Upper lobe of right lung (tissue), 1 donor: ENCODE data around the gene ITGB7. TPM values are rescaled to one million over a fixed set of nuclear protein-coding genes. Genes with fewer than 3 reads are reported as not detected.
"Not testable (repeated sequence)": the region's sequence is repeated elsewhere in the genome, so short reads cannot be mapped to it uniquely, and the experiment has no call there.

Source experiments
- ATAC-seq: fragments of 200-7000 bp; cut with Tn5 transposase; one replicate; pipeline ENCODE4 v1.9.1; 2020; ENCODE audit warnings: mild to moderate bottlenecking, moderate library complexity
- DNase-seq: peaks from one replicate; pipeline ENCODE4 v3.0.0-alpha.2; 2020
- H3K27ac ChIP-seq: fragments of 200-600 bp; one replicate; pipeline ENCODE4 v1.8.0; 2022
- H3K27me3 ChIP-seq: fragments of 200-600 bp; one replicate; pipeline ENCODE4 v1.8.0; 2022; ENCODE audit warnings: mild to moderate bottlenecking
- H3K36me3 ChIP-seq: fragments of 200-600 bp; one replicate; pipeline ENCODE4 v1.8.0; 2022
- H3K4me1 ChIP-seq: fragments of 200-600 bp; one replicate; pipeline ENCODE4 v1.8.0; 2022
- H3K4me3 ChIP-seq: fragments of 200-600 bp; one replicate; pipeline ENCODE4 v1.8.0; 2022; ENCODE audit warnings: mild to moderate bottlenecking
- H3K9me3 ChIP-seq: fragments of 200-600 bp; one replicate; pipeline ENCODE4 v1.8.0; 2022
- intact Hi-C: fragments of 100-400 bp; cut with DNase I; formaldehyde crosslinking; loops from one replicate; pipeline ENCODE4 v1.11.0; 2022
- total RNA-seq: library from RNA; stranded (reverse); fragmentation: NEBNext Ultra II Directional; extraction: Animal tissue kit (Norgen Biotek cat#: 25700); gene quantifications from one replicate; pipeline ENCODE4 v1.2.1, GENCODE V29; 2021
- TF ChIP-seq, protein P1 (sequence below): fragments of 200-600 bp; IDR thresholded peaks from one replicate; pipeline ENCODE4 v1.8.0; 2022; ENCODE audit warnings: antibody characterized with exemption
- donor health status: DM: no; HTN: yes; CAD: no; lungs with severe emphysema.

ITGB7 gene
- total RNA-seq, 1 donor from 2014 or later = 7.7 TPM

DNA sequence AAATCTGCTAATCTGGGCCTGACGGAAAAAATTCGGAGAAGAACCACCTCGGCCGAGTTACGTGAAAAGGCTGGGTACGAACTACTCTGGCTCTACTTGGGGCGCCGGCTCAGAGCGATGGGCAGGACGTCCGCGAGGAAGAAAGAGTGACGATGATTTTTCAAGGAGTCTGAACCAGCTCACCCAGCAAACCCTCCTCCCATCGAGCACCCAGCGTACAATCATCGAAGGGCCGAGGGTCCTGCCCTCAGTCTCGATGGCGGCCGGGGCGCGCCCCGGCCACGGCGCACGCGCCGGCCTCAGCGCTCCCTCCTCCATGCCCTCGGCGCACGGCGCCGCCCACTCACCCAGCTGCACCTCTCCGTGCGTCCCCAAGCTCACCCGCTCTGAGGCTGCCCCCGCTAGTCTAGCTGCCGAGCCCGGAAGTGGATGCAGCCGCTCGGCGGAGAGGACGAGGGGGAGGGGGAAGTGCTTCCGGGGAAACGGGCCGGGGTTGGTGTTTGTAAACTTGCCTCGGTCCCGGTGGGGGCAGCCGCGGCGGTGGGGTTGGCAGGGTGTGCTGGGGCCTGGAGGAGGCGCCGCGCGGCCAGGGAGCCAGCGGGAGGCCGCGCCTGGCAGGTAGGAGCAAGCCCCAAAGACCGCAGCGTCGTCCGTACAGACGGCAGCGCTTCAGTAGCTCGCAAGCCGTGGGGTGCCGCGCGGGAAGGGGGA lies 26.7 kb downstream of the ITGB7 start, which contains the start of the genes CSAD and ZNF740:
CSAD (minus strand) TSS at position 706 of the 711 bp plus-strand sequence. CDS start 7,455 bp downstream, outside the sequence.
ZNF740 (plus strand) TSS at position 503 of the 711 bp plus-strand sequence. CDS start 1,262 bp downstream, outside the sequence.
- Histone ChIP-seq H3K9me3 (no peaks in the 10 kb centered on the region), H3K4me1 (peaks cover 32% of the 10 kb centered on the region), H3K36me3 (peaks cover 33% of the 10 kb centered on the region), H3K27me3 (no peaks in the 10 kb centered on the region), H3K4me3 (peak within 1 kb of the TSS; percentile 74), H3K27ac (peak within 1 kb of the TSS; percentile 93)
- peak; percentile 99 for DNase-seq
- peak; percentile 98 for ATAC-seq
- TF ChIP-seq, protein P1, sequence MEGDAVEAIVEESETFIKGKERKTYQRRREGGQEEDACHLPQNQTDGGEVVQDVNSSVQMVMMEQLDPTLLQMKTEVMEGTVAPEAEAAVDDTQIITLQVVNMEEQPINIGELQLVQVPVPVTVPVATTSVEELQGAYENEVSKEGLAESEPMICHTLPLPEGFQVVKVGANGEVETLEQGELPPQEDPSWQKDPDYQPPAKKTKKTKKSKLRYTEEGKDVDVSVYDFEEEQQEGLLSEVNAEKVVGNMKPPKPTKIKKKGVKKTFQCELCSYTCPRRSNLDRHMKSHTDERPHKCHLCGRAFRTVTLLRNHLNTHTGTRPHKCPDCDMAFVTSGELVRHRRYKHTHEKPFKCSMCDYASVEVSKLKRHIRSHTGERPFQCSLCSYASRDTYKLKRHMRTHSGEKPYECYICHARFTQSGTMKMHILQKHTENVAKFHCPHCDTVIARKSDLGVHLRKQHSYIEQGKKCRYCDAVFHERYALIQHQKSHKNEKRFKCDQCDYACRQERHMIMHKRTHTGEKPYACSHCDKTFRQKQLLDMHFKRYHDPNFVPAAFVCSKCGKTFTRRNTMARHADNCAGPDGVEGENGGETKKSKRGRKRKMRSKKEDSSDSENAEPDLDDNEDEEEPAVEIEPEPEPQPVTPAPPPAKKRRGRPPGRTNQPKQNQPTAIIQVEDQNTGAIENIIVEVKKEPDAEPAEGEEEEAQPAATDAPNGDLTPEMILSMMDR = no peak
- intact Hi-C loops = no loop called here

DNA sequence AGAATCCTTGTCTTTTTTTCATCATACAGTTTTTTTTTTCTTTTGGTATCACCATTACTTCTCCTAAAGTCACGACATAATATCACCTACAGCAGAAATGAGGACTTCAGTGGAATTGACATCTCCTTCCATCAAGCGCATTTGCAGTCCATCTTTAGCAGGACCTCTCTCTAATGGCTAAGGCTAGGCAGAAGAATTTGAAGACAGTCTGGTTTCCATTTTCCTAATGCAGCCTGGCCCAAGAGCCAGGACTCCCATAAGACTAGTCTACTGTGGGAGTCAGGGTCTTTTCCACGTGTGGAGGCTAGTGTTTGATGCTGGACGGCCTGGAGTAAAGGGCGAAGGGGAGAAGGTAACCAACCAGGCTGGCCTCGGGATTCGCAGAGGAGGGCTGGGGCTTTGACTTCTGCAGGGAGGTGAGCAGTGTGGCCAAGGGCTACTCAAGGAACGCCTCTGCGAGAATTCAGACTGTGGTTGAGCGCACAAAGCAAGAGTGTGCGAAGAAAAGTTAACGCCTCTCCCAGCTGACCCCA lies 27.3 kb downstream of the ITGB7 start:
- Histone ChIP-seq H3K27me3 (no peaks in the 10 kb centered on the region), H3K4me3 (peak overlapping the region; percentile 74), H3K27ac (peak overlapping the region; percentile 93), H3K4me1 (peaks cover 26% of the 10 kb centered on the region), H3K9me3 (no peaks in the 10 kb centered on the region), H3K36me3 (peaks cover 27% of the 10 kb centered on the region)
- TF ChIP-seq, protein P1 = no peak
- peak; percentile 5 for ATAC-seq
- intact Hi-C loops = no loop called here
- no peak for DNase-seq

DNA sequence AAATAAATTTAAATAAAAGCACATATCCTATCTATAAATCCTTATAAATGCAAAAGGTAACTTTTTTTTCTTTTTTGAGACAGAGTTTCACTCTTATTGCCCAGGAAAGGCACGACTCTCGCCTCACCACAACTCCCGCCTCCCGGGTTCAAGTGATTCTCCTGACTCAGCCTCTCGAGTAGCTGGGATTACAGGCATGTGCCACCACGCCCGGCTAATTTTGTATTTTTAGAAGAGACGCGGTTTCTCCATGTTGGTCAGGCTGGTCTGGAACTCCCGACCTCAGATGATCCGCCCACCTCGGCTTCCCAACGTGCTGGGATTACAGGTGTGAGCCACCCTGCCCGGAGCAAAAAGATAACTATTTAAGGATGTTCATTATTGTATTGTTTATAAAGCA lies 28.2 kb downstream of the ITGB7 start:
- intact Hi-C loops, H3K27me3 ChIP-seq, H3K27ac ChIP-seq, DNase-seq, H3K9me3 ChIP-seq, H3K4me3 ChIP-seq, ATAC-seq: not testable (repeated sequence)
- H3K4me1 ChIP-seq = peaks cover 26% of the 10 kb centered on the region
- H3K36me3 ChIP-seq = peaks cover 21% of the 10 kb centered on the region

DNA sequence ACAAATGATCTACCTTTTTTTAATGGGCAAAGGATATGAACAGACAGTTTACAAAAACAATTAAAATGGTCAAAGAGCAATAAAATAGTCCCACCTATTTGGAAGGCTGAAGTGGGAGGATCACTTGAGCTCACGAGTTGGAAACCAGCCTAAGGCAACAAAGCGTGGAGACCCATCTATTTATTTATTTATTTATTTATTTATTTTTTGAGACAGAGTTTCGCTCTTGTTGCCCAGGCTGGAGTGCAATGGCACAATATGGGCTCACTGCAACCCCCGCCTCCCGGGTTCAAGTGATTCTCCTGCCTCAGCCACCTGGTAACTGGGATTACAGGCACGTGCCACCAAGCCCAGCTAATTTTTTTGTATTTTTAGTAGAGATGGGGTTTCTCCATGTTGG lies 29.6 kb downstream of the ITGB7 start:
- H3K4me1 ChIP-seq = peaks cover 13% of the 10 kb centered on the region
- H3K4me3 ChIP-seq, H3K27ac ChIP-seq, intact Hi-C loops, ATAC-seq, DNase-seq, H3K27me3 ChIP-seq, H3K36me3 ChIP-seq, H3K9me3 ChIP-seq: not testable (repeated sequence)

DNA sequence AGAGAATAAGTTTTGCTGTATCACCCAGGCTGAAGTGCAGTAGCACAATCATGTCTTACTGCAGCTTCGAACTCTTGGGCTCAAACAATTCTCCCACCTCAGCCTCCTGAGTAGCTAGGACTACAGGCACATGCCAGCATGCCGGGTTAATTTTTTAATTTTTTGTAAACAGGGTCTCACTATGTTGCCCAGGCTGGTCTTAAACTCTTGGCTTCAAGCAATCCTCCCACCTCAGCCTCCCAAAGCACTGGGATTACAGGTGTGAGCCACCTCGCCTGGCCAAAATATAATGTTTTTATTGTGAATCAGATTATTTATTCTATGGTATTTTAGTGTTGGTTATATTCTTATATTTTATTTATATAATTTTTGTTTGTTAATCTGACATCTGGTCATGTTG lies 30.3 kb downstream of the ITGB7 start:
- no peaks in the 10 kb centered on the region for H3K27me3 ChIP-seq
- no peak overlapping the region for H3K4me3 ChIP-seq
- H3K36me3 ChIP-seq = peaks cover 2% of the 10 kb centered on the region
- intact Hi-C loops = no loop called here
- peaks cover 6% of the 10 kb centered on the region for H3K4me1 ChIP-seq
- ATAC-seq = no peak
- TF ChIP-seq, protein P1 = no peak
- no peak for DNase-seq
- no peak overlapping the region for H3K27ac ChIP-seq
- H3K9me3 ChIP-seq = no peaks in the 10 kb centered on the region

DNA sequence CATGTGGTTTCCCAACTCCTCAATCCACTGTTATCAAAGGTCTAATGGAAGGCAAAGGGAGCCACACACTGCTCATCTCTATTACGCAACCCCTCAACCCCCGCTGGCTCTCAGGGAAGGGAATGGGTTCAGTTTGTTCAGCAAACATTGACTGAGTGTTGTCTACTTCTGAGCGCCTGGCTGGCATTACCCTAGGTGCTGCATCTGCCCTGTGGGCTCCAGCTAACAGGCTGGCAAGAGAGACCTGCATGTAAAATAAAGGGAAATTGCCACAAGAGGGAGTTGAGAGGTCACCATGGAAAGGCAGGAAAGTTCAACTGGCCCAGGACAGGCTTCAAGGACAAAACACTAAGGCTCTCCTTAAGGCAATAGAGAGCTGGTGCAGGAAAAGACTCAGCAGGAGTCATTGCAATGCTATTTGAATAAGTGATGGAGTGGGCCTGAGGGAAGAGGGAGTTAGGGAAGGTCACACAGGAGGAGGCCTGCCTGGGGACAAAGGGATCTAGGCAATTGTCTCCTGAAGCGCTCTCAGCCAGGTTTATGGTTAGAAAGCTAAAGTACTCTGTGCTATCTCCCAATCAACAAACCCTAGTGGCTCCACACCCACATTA lies 32.1 kb downstream of the ITGB7 start:
- TF ChIP-seq, protein P1 = peak; percentile 26
- Histone ChIP-seq H3K36me3 (peaks cover 10% of the 10 kb centered on the region), H3K4me1 (no peaks in the 10 kb centered on the region), H3K4me3 (no peak overlapping the region), H3K9me3 (no peaks in the 10 kb centered on the region), H3K27me3 (no peaks in the 10 kb centered on the region), H3K27ac (no peak overlapping the region)
- intact Hi-C loops = no loop called here
- ATAC-seq = peak; percentile 84
- no peak for DNase-seq
